GM18951 (cell line): ENCODE results near the gene NLN.
"Not testable (repeated sequence)": the region's sequence is repeated elsewhere in the genome, so short reads cannot be mapped to it uniquely, and the experiment has no call there.

Experiments
- POLR2A ChIP-seq: IDR thresholded peaks from 4 replicates; pipeline ENCODE4 v1.6.1; 2011; ENCODE audit warnings: mild to moderate bottlenecking; ENCODE audit not compliant: insufficient read length, insufficient read depth; ENCODE audit errors: extremely low read depth
- in situ Hi-C: fragments of 300-500 bp; cut with MboI; formaldehyde crosslinking; loops from one replicate; pipeline ENCODE4 v1.12.0; 2022; ENCODE audit warnings: low sequenced_read_pairs, mixed read lengths, inconsistent platforms; ENCODE audit not compliant: unreplicated experiment

The NLN gene

GRCh38 chr5:65721720-65722574, at the start of gene NLN, which contains the start of gene SGTB:
NLN (plus strand) TSS chr5:65722205; CDS start chr5:65722374, 169 bp downstream.
SGTB (minus strand) TSS chr5:65722109; CDS start chr5:65720807, 1,302 bp downstream.
- in situ Hi-C loops, result no loop called here
- peak; percentile 67 for TF ChIP-seq POLR2A

DNA sequence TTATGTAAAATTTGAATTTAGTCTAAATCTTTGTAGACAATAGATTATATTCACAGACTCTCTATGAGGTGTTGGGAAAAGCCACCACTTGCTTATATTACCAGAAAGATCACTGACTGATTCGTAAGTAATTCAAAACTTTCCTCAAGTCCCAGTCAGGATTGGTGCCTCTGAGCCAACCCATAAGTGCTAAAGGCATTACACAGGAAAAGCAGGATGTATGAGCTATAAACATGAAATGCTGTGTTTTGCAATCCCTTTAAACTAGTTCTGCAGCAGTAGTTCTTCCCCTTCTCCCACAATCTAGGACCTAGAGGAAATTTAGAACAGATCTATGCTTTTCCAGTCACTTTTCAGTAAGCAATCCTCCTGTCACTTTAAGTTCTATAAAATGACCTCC, 49.2 kb upstream of the NLN start:
- no peak for TF ChIP-seq POLR2A
- in situ Hi-C loops, result no loop called here

DNA sequence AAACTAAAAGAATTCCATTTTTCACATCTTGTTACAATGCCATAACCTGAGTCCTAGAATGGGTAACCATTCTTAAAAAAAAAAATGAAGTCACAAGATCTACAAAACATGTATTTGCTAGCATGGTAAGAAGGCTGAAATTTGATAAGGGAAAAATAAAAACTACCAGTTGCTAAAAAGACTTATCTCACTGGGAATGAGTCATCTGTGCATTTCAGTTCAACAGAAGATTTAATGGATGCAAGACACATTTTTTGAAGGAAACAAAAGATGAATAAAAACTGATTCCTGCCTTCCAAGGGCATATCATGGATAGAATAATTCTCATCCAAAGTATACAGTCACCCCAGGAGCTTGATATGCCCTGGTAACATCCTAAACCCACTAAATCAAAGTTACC, 47.3 kb upstream of the NLN start:
- no peak for TF ChIP-seq POLR2A
- in situ Hi-C loops, result no loop called here

GRCh38 chr5:65676056-65676455, 45.9 kb upstream of the NLN start:
- in situ Hi-C loops, result not testable (repeated sequence)

DNA sequence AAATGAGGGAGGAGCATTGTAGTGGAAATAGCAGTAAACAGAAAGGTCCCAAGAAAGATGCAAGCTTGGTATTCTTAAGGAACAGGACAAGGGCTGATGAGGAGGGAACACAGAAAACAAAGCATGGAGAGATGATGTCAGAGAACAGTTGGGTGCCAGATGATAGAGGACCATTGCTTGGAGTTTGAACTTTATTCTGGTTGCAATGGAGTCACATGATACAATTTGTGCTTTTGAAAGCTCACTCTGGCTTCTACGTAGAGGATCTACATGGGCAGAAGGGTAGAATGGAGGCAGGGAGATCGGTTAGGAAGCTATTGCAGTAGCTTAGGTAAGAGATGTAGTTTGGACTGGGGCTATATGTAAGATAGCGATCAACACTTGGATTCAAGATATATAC, 39.9 kb upstream of the NLN start:
- in situ Hi-C loops, result no loop called here
- TF ChIP-seq POLR2A, result no peak

GRCh38 chr5:65693121-65693520, 28.9 kb upstream of the NLN start:
- in situ Hi-C loops, result no loop called here
- TF ChIP-seq POLR2A, result no peak

GRCh38 chr5:65695162-65695755, 26.7 kb upstream of the NLN start:
- TF ChIP-seq POLR2A, result no peak
- in situ Hi-C loops, result no loop called here

- TF ChIP-seq POLR2A, result no peak
- in situ Hi-C loops, result no loop called here
Observed at GRCh38 chr5:65695896-65696295, 26.1 kb upstream of the NLN start.

GRCh38 chr5:65696892-65697291, 25.1 kb upstream of the NLN start:
- TF ChIP-seq POLR2A, result no peak
- in situ Hi-C loops, result no loop called here

DNA sequence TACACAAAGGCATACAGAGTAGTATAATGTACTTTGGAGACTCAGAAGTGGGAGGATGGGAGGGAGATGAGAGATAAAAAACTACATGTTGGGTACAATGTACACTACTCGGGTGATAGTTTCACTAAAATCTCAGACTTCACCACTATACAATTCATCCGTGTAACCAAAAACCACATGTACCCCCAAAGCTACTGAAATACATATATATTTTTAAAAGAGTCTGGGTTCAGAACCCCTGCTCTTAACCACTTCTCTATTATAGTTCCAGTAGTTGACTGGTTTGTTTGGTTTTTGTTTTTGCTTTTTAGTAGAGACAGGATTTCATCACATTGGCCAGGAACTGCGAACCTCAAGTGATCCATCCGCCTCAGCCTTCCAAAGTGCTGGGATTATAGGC, 22.7 kb upstream of the NLN start:
- TF ChIP-seq POLR2A, result no peak
- in situ Hi-C loops, result no loop called here

DNA sequence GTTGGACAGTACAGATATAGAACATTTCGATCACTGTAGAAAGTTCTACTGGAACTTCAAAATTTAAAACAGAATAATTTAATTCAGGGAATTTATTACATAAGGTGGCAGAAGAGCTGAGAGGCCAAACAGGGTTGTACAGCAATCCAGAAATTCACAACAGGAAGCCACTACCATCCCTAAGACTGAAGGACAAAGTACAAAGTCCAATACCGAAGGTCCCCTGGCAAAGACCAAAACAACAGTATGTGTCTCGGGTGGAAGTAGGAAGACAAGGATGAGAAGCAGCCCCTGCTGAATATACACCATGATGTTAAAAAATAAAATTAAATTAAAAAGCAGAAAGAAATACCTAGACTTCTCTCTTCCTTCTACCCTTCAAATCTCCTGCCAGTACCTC, 20.0 kb upstream of the NLN start:
- TF ChIP-seq POLR2A, result no peak
- in situ Hi-C loops, result no loop called here

DNA sequence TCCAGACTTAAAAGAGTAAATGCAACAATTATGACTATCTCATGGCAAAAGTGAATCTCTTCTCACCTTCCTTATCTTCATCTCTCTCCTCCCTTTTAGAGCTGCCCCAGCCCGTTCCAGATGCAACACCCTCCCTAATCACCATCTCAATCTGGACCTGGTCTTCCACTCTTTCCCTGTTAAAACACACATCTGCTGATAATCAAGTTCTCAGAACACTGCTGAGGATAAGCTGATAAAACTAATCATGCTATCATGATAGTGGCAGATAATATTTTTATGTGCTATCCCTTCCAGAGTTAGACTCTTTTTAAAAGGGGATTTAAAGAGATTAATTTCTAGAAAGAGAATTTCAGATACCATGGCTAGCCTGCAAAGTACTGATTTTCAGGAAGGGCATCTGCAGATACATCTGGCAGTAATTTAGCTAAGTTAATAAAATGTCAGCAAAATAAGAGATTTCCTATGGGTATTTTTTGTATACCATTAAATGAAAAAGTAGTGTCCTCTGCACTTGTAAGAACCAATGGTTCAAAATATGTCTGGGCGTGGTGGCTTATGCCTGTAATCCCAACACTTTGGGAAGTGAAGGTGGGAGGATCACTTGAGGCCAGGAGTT, 17.3 kb upstream of the NLN start:
- TF ChIP-seq POLR2A, result no peak
- in situ Hi-C loops, result no loop called here

GRCh38 chr5:65707663-65708062, 14.3 kb upstream of the NLN start:
- in situ Hi-C loops, result no loop called here

DNA sequence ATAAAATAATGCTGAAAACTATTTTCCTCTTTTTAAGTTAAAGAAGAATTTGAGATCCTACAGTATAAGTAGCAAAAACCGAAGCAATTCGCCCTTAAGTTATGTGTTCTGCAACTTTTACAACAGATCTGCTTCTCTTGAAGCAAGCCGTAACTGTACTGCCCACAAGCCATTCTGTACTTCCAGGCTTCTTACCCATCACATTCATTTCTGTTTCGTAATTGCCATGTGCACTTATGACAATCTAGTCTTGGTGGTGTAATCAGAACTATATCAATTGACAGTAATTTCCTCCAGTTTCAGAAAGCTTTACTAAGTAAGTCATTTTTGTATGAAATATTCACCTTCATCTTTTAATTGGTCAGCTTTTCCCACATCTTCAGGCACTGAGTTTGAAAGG, 13.9 kb upstream of the NLN start:
- no peak for TF ChIP-seq POLR2A
- in situ Hi-C loops, result no loop called here

More at GRCh38 chr5:65707663-65708062, 14.3 kb upstream of the NLN start:
- no peak for TF ChIP-seq POLR2A
